ENCODE results near the gene PPHLN1. TPM values are rescaled to one million over a fixed set of nuclear protein-coding genes. Genes with fewer than 3 reads are reported as not detected.
"Not testable (repeated sequence)": the region's sequence is repeated elsewhere in the genome, so short reads cannot be mapped to it uniquely, and the experiment has no call there.

Gene PPHLN1
- polyA plus RNA-seq, 3 donors, result 40.7 to 74.8 (median 68.7) TPM

GRCh38 chr12:42343721-42344120 is 17.8 kb downstream of the PPHLN1 start:
- no peaks in the 10 kb centered on the region for H3K4me1 ChIP-seq (ENCODE audit: control insufficient read depth in 1 of 2, insufficient read depth in 2 of 2, low read length in 2 of 2)
- H3K4me3 Mint-ChIP-seq, result no peak overlapping the region

GRCh38 chr12:42346403-42347002 is 20.5 kb downstream of the PPHLN1 start:
- intact Hi-C loops (cut with micrococcal nuclease), result no loop called here
- no CpG with 5 or more reads among the region's 1 CpG for WGBS (ENCODE audit: insufficient coverage)
- H4K20me1 ChIP-seq (ENCODE audit: insufficient read depth, low read length), result peaks cover 26% of the 10 kb centered on the region
- Mint-ChIP-seq H3K27me3 (ENCODE audit: low read depth in 3 of 3) (no peaks in the 10 kb centered on the region), H3K27ac (no peak overlapping the region), H3K36me3 (peaks cover 16 to 29% of the 10 kb centered on the region in 2 donors), H3K4me1 (no peaks in the 10 kb centered on the region), H3K4me3 (no peak overlapping the region), H3K9me3 (peaks cover 0 to 7% (median 2%) of the 10 kb centered on the region in 7 donors)
- H3K9ac ChIP-seq (ENCODE audit: insufficient read depth, low read length, poor library complexity, severe bottlenecking), result no peak overlapping the region
- no peak overlapping the region for H3K27ac ChIP-seq (ENCODE audit: low read depth in 1 of 2, low read length in 2 of 2)
- H3K79me2 ChIP-seq (ENCODE audit: insufficient read depth, low read length), result peaks cover 72% of the 10 kb centered on the region
- H3K4me3 ChIP-seq (replicated peaks in 1 of 3; ENCODE audit: low read depth in 2 of 3, low read length in 3 of 3), result no peak overlapping the region
- H3K9me3 ChIP-seq (replicated peaks in 1 of 2; ENCODE audit: control insufficient read depth in 1 of 2, insufficient read depth in 1 of 2, low read length in 2 of 2), result no peaks in the 10 kb centered on the region
- peaks cover 3 to 28% of the 10 kb centered on the region in 2 donors for H3K36me3 ChIP-seq (replicated peaks in 1 of 2; ENCODE audit: control insufficient read depth in 1 of 2, insufficient read depth in 2 of 2, low read length in 2 of 2)
- no peak overlapping the region for H2AFZ ChIP-seq (ENCODE audit: insufficient read depth, low read depth, low read length, poor library complexity, severe bottlenecking)
- H3K4me2 ChIP-seq (replicated peaks; ENCODE audit: extremely low read depth, low read length, poor library complexity, severe bottlenecking), result no peak overlapping the region
- H3K27me3 ChIP-seq (ENCODE audit: control insufficient read depth in 2 of 2, insufficient read depth in 2 of 2, low read length in 2 of 2), result no peaks in the 10 kb centered on the region
- no peaks in the 10 kb centered on the region for H3K4me1 ChIP-seq (ENCODE audit: control insufficient read depth in 1 of 2, insufficient read depth in 2 of 2, low read length in 2 of 2)
- no peak for DNase-seq
- no peak for TF ChIP-seq CTCF (IDR thresholded peaks at IDR 0.05)

More at GRCh38 chr12:42343721-42344120, 17.8 kb downstream of the PPHLN1 start:
- Mint-ChIP-seq H3K27me3 (ENCODE audit: low read depth in 3 of 3) (peaks cover 0 to 3% (median 0%) of the 10 kb centered on the region in 3 donors), H3K4me1 (no peaks in the 10 kb centered on the region), H3K36me3 (peaks cover 21 to 28% of the 10 kb centered on the region in 2 donors), H3K27ac (no peak overlapping the region), H3K9me3 (peaks cover 0 to 3% (median 0%) of the 10 kb centered on the region in 7 donors)
- Histone ChIP-seq H2AFZ (ENCODE audit: insufficient read depth, low read depth, low read length, poor library complexity, severe bottlenecking) (no peak overlapping the region), H3K27ac (ENCODE audit: low read depth in 1 of 2, low read length in 2 of 2) (no peak overlapping the region), H3K36me3 (replicated peaks in 1 of 2; ENCODE audit: control insufficient read depth in 1 of 2, insufficient read depth in 2 of 2, low read length in 2 of 2) (peaks cover 3 to 49% of the 10 kb centered on the region in 2 donors), H3K27me3 (ENCODE audit: control insufficient read depth in 2 of 2, insufficient read depth in 2 of 2, low read length in 2 of 2) (no peaks in the 10 kb centered on the region), H4K20me1 (ENCODE audit: insufficient read depth, low read length) (peaks cover 37% of the 10 kb centered on the region), H3K79me2 (ENCODE audit: insufficient read depth, low read length) (peaks cover 93% of the 10 kb centered on the region), H3K4me3 (replicated peaks in 1 of 3; ENCODE audit: low read depth in 2 of 3, low read length in 3 of 3) (no peak overlapping the region), H3K9me3 (replicated peaks in 1 of 2; ENCODE audit: control insufficient read depth in 1 of 2, insufficient read depth in 1 of 2, low read length in 2 of 2) (no peaks in the 10 kb centered on the region), H3K9ac (ENCODE audit: insufficient read depth, low read length, poor library complexity, severe bottlenecking) (no peak overlapping the region), H3K4me2 (replicated peaks; ENCODE audit: extremely low read depth, low read length, poor library complexity, severe bottlenecking) (no peak overlapping the region)
- TF ChIP-seq CTCF (IDR thresholded peaks at IDR 0.05), result no peak
- no CpG with 5 or more reads among the region's 3 CpGs for WGBS (ENCODE audit: insufficient coverage)
- DNase-seq, result no peak
- intact Hi-C loops (cut with micrococcal nuclease), result no loop called here

GRCh38 chr12:42349119-42350020 is 23.4 kb downstream of the PPHLN1 start:
- Histone ChIP-seq H3K79me2 (ENCODE audit: insufficient read depth, low read length) (peaks cover 44% of the 10 kb centered on the region), H3K36me3 (replicated peaks in 1 of 2; ENCODE audit: control insufficient read depth in 1 of 2, insufficient read depth in 2 of 2, low read length in 2 of 2) (peaks cover 14 to 32% of the 10 kb centered on the region in 2 donors), H4K20me1 (ENCODE audit: insufficient read depth, low read length) (peaks cover 12% of the 10 kb centered on the region)
- peak overlapping the region in 1 of 7 donors; percentile 13 for H3K27ac Mint-ChIP-seq
- H2AFZ ChIP-seq (ENCODE audit: insufficient read depth, low read depth, low read length, poor library complexity, severe bottlenecking); intact Hi-C loops (cut with micrococcal nuclease); H3K9ac ChIP-seq (ENCODE audit: insufficient read depth, low read length, poor library complexity, severe bottlenecking); DNase-seq; H3K9me3 ChIP-seq (replicated peaks in 1 of 2; ENCODE audit: control insufficient read depth in 1 of 2, insufficient read depth in 1 of 2, low read length in 2 of 2); H3K27ac ChIP-seq (ENCODE audit: low read depth in 1 of 2, low read length in 2 of 2); H3K27me3 ChIP-seq (ENCODE audit: control insufficient read depth in 2 of 2, insufficient read depth in 2 of 2, low read length in 2 of 2); H3K4me3 ChIP-seq (replicated peaks in 1 of 3; ENCODE audit: low read depth in 2 of 3, low read length in 3 of 3); H3K9me3 Mint-ChIP-seq; H3K4me2 ChIP-seq (replicated peaks; ENCODE audit: extremely low read depth, low read length, poor library complexity, severe bottlenecking); H3K27me3 Mint-ChIP-seq (ENCODE audit: low read depth in 3 of 3); H3K4me1 Mint-ChIP-seq; H3K4me3 Mint-ChIP-seq; H3K4me1 ChIP-seq (ENCODE audit: control insufficient read depth in 1 of 2, insufficient read depth in 2 of 2, low read length in 2 of 2): not testable (repeated sequence)
- H3K36me3 Mint-ChIP-seq, result peaks cover 17 to 31% of the 10 kb centered on the region in 2 donors
- 100% methylated on average over 6 of the region's 16 CpGs for WGBS (ENCODE audit: insufficient coverage)
